ENCODE results near the gene SST.

- TF ChIP-seq, protein P1, sequence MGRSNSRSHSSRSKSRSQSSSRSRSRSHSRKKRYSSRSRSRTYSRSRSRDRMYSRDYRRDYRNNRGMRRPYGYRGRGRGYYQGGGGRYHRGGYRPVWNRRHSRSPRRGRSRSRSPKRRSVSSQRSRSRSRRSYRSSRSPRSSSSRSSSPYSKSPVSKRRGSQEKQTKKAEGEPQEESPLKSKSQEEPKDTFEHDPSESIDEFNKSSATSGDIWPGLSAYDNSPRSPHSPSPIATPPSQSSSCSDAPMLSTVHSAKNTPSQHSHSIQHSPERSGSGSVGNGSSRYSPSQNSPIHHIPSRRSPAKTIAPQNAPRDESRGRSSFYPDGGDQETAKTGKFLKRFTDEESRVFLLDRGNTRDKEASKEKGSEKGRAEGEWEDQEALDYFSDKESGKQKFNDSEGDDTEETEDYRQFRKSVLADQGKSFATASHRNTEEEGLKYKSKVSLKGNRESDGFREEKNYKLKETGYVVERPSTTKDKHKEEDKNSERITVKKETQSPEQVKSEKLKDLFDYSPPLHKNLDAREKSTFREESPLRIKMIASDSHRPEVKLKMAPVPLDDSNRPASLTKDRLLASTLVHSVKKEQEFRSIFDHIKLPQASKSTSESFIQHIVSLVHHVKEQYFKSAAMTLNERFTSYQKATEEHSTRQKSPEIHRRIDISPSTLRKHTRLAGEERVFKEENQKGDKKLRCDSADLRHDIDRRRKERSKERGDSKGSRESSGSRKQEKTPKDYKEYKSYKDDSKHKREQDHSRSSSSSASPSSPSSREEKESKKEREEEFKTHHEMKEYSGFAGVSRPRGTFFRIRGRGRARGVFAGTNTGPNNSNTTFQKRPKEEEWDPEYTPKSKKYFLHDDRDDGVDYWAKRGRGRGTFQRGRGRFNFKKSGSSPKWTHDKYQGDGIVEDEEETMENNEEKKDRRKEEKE (IDR thresholded peaks at IDR 0.05) = no peak
- no peak for TF ChIP-seq BACH1 (IDR thresholded peaks at IDR 0.05; ENCODE audit: borderline replicate concordance)
These were observed 23.1 kb downstream of the SST start for GRCh38 chr3:187646906-187647660.

Measured in GM12878 (cell line).